HCT116 (cell line): ENCODE results near the gene ADRA2A. TPM values are rescaled to one million over a fixed set of nuclear protein-coding genes. Genes with fewer than 3 reads are reported as not detected.

Experiments
- ATAC-seq: fragments of 200-7000 bp; cut with Tn5 transposase; 2 replicates; pipeline ENCODE4 v1.9.1; 2020; ENCODE audit warnings: mild to moderate bottlenecking, moderate library complexity
- BruUV-seq: library from RNA; stranded (reverse); fragments of 400-500 nt; replicated peaks from 2 replicates; lab custom pipeline; 2021; lab: Mats Ljungman, UMichigan
- CTCF ChIA-PET: fragments of 300-600 bp; sonication (Branson Sonifier 250); formaldehyde crosslinking; loops from one replicate; lab custom pipeline; 2021; ENCODE audit warnings: antibody characterized with exemption; lab: Charles Lee
- POLR2A ChIA-PET: fragments of 300-600, 350-600 bp; sonication (Branson Sonifier 250); formaldehyde crosslinking; loops from one replicate; lab custom pipeline; 2021; ENCODE audit warnings: antibody characterized with exemption; lab: Charles Lee
- RAD21 ChIA-PET, 2 experiments: fragments of 300-600 bp; sonication (Branson Sonifier 250); formaldehyde crosslinking; loops; one replicate each; lab custom pipeline; 2023; ENCODE audit warnings: low total read pairs in 2 of 2; ENCODE audit not compliant: uncharacterized antibody in 2 of 2, unreplicated experiment in 2 of 2, low non-redundant PET in 1 of 2; lab: Charles Lee
- DNase-seq: peaks from one replicate; pipeline ENCODE4 v3.0.0-alpha.2; 2010; ENCODE audit warnings: low read depth, low spot score
- H2AFZ ChIP-seq: fragments of 200-600 bp; shearing (Covaris generic), sonication (generic); 2 replicates; pipeline ENCODE4 v1.6.1; 2017; ENCODE audit warnings: low read depth, mixed run types, mixed read lengths, antibody characterized with exemption, low read length; ENCODE audit not compliant: poor library complexity, severe bottlenecking
- H3K27ac ChIP-seq: 2 replicates; pipeline ENCODE4 v1.5.1; 2012; ENCODE audit warnings: low read depth, low read length
- H3K27me3 ChIP-seq: fragments of 200-600 bp; sonication (generic); 2 replicates; pipeline ENCODE4 v1.6.1; 2016; ENCODE audit warnings: mixed run types, low read length, mixed read lengths; ENCODE audit not compliant: insufficient read depth
- H3K36me3 ChIP-seq, 2 experiments: fragments of 200-500 bp in 1 of 2; fragments of 200-600 bp in 1 of 2; sonication (Bioruptor generic) in 1 of 2; sonication (generic) in 1 of 2; 2 replicates each; pipeline versions ENCODE4 v1.5.1 to v1.6.1; 2014 to 2016; ENCODE audit warnings: low read length in 2 of 2, inconsistent platforms in 1 of 2, mixed read lengths in 1 of 2, mixed run types in 1 of 2; ENCODE audit not compliant: insufficient read depth in 2 of 2, control insufficient read depth in 1 of 2
- H3K4me1 ChIP-seq, 2 experiments: fragments of 200-600 bp in 1 of 2; sonication (generic) in 1 of 2; 2 replicates each; pipeline versions ENCODE4 v1.5.1 to v1.6.1; 2012 to 2017; ENCODE audit warnings: low read length in 2 of 2, inconsistent platforms in 1 of 2, mild to moderate bottlenecking in 1 of 2, mixed read lengths in 1 of 2, mixed run types in 1 of 2, moderate library complexity in 1 of 2; ENCODE audit not compliant: insufficient read depth in 2 of 2, control insufficient read depth in 1 of 2
- H3K4me2 ChIP-seq: fragments of 200-600 bp; sonication (generic); 2 replicates; pipeline ENCODE4 v1.6.1; 2017; ENCODE audit warnings: mixed run types, low read length, mixed read lengths
- H3K4me3 ChIP-seq, 2 experiments: fragments of 200-600 bp in 1 of 2; sonication (generic) in 1 of 2; replicated peaks in 1 of 2; 2 replicates each; pipeline ENCODE4 v1.5.1; 2011 to 2016; ENCODE audit warnings: low read length in 2 of 2, control low read depth in 1 of 2, low read depth in 1 of 2, mild to moderate bottlenecking in 1 of 2, mixed read lengths in 1 of 2, mixed run types in 1 of 2
- H3K79me2 ChIP-seq: fragments of 200-600 bp; sonication (generic); 2 replicates; pipeline ENCODE4 v1.6.1; 2017; ENCODE audit warnings: mild to moderate bottlenecking, mixed run types, low read length, moderate library complexity, mixed read lengths; ENCODE audit not compliant: insufficient read depth
- H3K9ac ChIP-seq: fragments of 200-600 bp; sonication (generic); 2 replicates; pipeline ENCODE4 v1.6.1; 2016; ENCODE audit warnings: low read length, mixed read lengths
- H3K9me2 ChIP-seq: fragments of 200-600 bp; sonication (generic), shearing (Covaris generic); 2 replicates; pipeline ENCODE4 v1.6.1; 2017; ENCODE audit warnings: mixed run types, mild to moderate bottlenecking, moderate library complexity; ENCODE audit not compliant: insufficient read depth
- H3K9me3 ChIP-seq, 2 experiments: fragments of 200-500 bp in 1 of 2; fragments of 200-600 bp in 1 of 2; sonication (Bioruptor generic) in 1 of 2; sonication (generic) in 1 of 2; 2 replicates each; pipeline ENCODE4 v1.6.1; 2014 to 2017; ENCODE audit warnings: low read length in 2 of 2, mixed read lengths in 2 of 2, inconsistent platforms in 1 of 2, low read depth in 1 of 2, mild to moderate bottlenecking in 1 of 2, mixed run types in 1 of 2, moderate library complexity in 1 of 2; ENCODE audit not compliant: control insufficient read depth in 1 of 2, insufficient read depth in 1 of 2
- H4K20me1 ChIP-seq: fragments of 200-600 bp; sonication (generic), shearing (Covaris generic); 2 replicates; pipeline ENCODE4 v1.6.1; 2017; ENCODE audit warnings: mixed run types, mild to moderate bottlenecking, moderate library complexity; ENCODE audit not compliant: insufficient read depth
- CEBPB ChIP-seq: IDR thresholded peaks from 2 replicates; pipeline ENCODE4 v1.6.1; 2012; ENCODE audit warnings: low read depth
- EGR1 ChIP-seq: IDR thresholded peaks from 2 replicates; pipeline ENCODE4 v1.6.1; 2012; ENCODE audit warnings: low read depth
- FOSL1 ChIP-seq: IDR thresholded peaks from 2 replicates; pipeline ENCODE4 v1.6.1; 2012; ENCODE audit warnings: low read depth
- JUND ChIP-seq: IDR thresholded peaks from 2 replicates; pipeline ENCODE4 v1.6.1; 2012
- POLR2A ChIP-seq: IDR thresholded peaks from 2 replicates; pipeline ENCODE4 v1.7.0; 2011; ENCODE audit warnings: borderline replicate concordance; ENCODE audit not compliant: insufficient read depth, insufficient read length; ENCODE audit errors: extremely low read depth
- RAD21 ChIP-seq: IDR thresholded peaks from 2 replicates; pipeline ENCODE4 v1.6.1; 2012; ENCODE audit warnings: low read depth, mild to moderate bottlenecking
- SIN3A ChIP-seq: IDR thresholded peaks from 2 replicates; pipeline ENCODE4 v1.6.1; 2012; ENCODE audit warnings: low read depth
- ZNF274 ChIP-seq: fragments of 200-500 bp; sonication (Bioruptor generic); IDR thresholded peaks from 2 replicates; pipeline ENCODE4 v1.6.1; 2014; ENCODE audit warnings: mild to moderate bottlenecking, low read depth, low read length, inconsistent platforms
- intact Hi-C: fragments of 100-400 bp; cut with micrococcal nuclease; formaldehyde crosslinking; loops from 2 replicates; pipeline ENCODE4 v1.10.0; 2022
- total RNA-seq: library from RNA; stranded (reverse); gene quantifications from one replicate; pipeline ENCODE4 v1.2.1, GENCODE V29; 2021; ENCODE audit not compliant: unreplicated experiment
- TF ChIP-seq, protein P1 (sequence below): IDR thresholded peaks from 2 replicates; pipeline ENCODE4 v1.6.1; 2012

Gene ADRA2A
- total RNA-seq, 1 experiment from 2014 or later, result 0.15 TPM

DNA sequence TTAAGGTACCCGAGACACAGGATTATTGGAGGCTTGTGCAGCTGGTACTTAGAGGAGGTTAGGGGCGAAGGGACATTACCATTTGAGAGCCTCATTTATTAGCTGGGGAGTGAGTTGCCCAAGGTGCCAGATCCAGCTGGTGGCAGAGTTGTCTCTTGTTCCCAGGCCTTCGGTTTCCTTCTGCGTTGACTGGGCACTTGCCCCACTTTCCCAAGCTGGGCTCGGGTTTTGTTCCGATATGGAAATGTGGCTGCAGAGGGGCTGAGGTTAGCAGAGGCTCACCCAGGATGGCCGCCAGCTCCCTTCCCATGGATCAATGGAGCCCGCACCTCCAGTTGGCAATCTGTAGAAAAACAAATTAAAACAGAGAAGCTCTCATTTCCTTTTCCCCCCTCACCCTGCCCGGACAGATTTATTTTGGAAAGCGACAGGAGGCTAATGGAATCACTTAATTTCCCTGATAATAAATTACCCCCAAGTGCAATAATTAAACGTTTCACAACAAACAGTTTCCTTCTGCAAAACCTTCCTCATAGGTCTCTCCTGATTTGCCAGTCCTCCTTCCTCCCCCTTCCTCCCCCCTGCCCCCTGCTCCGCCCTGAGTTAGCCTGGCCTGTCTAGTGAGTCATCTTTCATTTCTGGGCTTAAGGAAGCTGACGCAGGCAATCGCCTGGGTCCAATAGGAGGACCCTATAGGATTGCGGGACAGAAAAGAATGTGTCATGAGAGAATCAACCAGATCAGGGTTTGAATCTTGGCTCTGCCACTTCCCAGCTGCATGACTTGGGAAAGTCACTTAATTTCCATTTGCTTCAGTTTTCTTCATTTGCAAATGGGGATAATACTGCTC lies 51.7 kb downstream of the ADRA2A start:
- Histone ChIP-seq H2AFZ (peak overlapping the region; percentile 39), H3K9ac (no peak overlapping the region), H3K79me2 (no peaks in the 10 kb centered on the region), H3K36me3 (no peaks in the 10 kb centered on the region), H3K9me2 (no peaks in the 10 kb centered on the region), H3K27me3 (peaks cover 18% of the 10 kb centered on the region; the same call in 1 of the 2 replicates), H3K4me2 (peak overlapping the region; percentile 54), H3K4me1 (peaks cover 0 to 10% of the 10 kb centered on the region in 2 experiments; a peak in 2 of 4 replicates), H3K4me3 (no peak overlapping the region), H3K27ac (no peak overlapping the region), H3K9me3 (peaks cover 0 to 4% of the 10 kb centered on the region in 2 experiments; a peak in 1 of 4 replicates), H4K20me1 (no peaks in the 10 kb centered on the region)
- peak; percentile 95 for ATAC-seq
- intact Hi-C loops, result no loop called here
- POLR2A ChIA-PET, result interaction anchor here (0.6 to 1.4 kb wide), 2 partner anchors 8 to 495 kb away, joined by 3 read pairs; no protein-coding TSS in a partner anchor
- CTCF ChIA-PET, result interaction anchor here (0.7 to 1.3 kb wide), 2 partner anchors 382 kb away, joined by 3 to 6 read pairs; no protein-coding TSS in a partner anchor
- RAD21 ChIA-PET, result no interaction called here
- peak; percentile 75 for DNase-seq
- TF ChIP-seq JUND (peak; percentile 33; the same call in 1 of the 2 replicates), ZNF274 (no peak), FOSL1 (peak; percentile 50; the same call in 1 of the 2 replicates)
- BruUV-seq, result no TSS peak

DNA sequence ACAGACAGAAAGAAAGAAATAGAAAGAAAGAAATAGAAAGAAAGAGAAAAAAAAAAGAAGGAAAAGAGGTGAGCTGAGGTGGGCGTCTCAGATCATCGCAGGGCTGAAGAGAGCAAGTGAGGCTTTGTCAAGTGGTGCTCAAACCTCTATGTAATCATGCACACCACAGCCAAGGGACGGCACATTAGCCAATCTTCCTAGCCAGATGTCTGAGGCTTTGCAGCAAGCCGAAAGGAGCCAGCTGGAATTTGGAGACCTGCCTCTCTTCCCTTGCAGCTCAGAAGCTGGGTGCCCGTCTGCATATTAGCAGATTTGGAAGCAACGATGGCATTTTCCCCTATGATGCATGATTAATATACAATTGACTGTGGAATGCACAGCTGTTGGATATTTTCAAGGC lies 52.5 kb downstream of the ADRA2A start:
- no peaks in the 10 kb centered on the region for H3K36me3 ChIP-seq
- ChIA-PET POLR2A (interaction anchor here (1.4 kb wide), 1 partner anchor 9 kb away, joined by 3 read pairs; no protein-coding TSS in a partner anchor), CTCF (interaction anchor here (0.7 kb wide), 1 partner anchor 383 kb away, joined by 6 read pairs; no protein-coding TSS in a partner anchor), RAD21 (no interaction called here)
- no peaks in the 10 kb centered on the region for H4K20me1 ChIP-seq
- peak overlapping the region; percentile 39 for H2AFZ ChIP-seq
- no peak for TF ChIP-seq EGR1
- TF ChIP-seq CEBPB, result no peak
- no peak for TF ChIP-seq RAD21
- TF ChIP-seq POLR2A, result no peak
- no peak for TF ChIP-seq JUND
- TF ChIP-seq, protein P1, sequence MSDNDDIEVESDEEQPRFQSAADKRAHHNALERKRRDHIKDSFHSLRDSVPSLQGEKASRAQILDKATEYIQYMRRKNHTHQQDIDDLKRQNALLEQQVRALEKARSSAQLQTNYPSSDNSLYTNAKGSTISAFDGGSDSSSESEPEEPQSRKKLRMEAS, result no peak
- TF ChIP-seq SIN3A, result no peak
- peaks cover 0 to 10% of the 10 kb centered on the region in 2 experiments; a peak in 2 of 4 replicates for H3K4me1 ChIP-seq
- H3K4me3 ChIP-seq, result no peak overlapping the region
- H3K9me2 ChIP-seq, result no peaks in the 10 kb centered on the region
- H3K27ac ChIP-seq, result no peak overlapping the region
- no peaks in the 10 kb centered on the region for H3K79me2 ChIP-seq
- no TSS peak for BruUV-seq
- H3K9me3 ChIP-seq, result peaks cover 0 to 4% of the 10 kb centered on the region in 2 experiments; a peak in 1 of 4 replicates
- H3K27me3 ChIP-seq, result peaks cover 18% of the 10 kb centered on the region; the same call in 1 of the 2 replicates
- ATAC-seq, result no peak
- peak overlapping the region; percentile 54 for H3K4me2 ChIP-seq
- H3K9ac ChIP-seq, result no peak overlapping the region
- DNase-seq, result no peak
- intact Hi-C loops, result no loop called here
